Fibroblast of lung (primary cell): Measurements from ENCODE around the gene COL1A1. TPM values are rescaled to one million over a fixed set of nuclear protein-coding genes. Genes with fewer than 3 reads are reported as not detected.

Source experiments
- DNase-seq, 2 donors: peaks; one replicate each; pipeline versions ENCODE4 v3.0.0 to v3.0.0-alpha.2; 2010; ENCODE audit warnings: low read depth in 2 of 2
- H2AFZ ChIP-seq: 2 replicates; pipeline ENCODE4 v1.5.1; 2012; ENCODE audit warnings: low read length, control low read depth, inconsistent platforms
- H3K27ac ChIP-seq: 2 replicates; pipeline ENCODE4 v1.5.1; 2011; ENCODE audit warnings: low read length, control low read depth; ENCODE audit not compliant: insufficient read depth
- H3K27me3 ChIP-seq: 2 replicates; pipeline ENCODE4 v1.5.1; 2011; ENCODE audit warnings: mild to moderate bottlenecking, low read length; ENCODE audit not compliant: control insufficient read depth, insufficient read depth
- H3K36me3 ChIP-seq: 2 replicates; pipeline ENCODE4 v1.5.1; 2011; ENCODE audit warnings: low read length; ENCODE audit not compliant: control insufficient read depth, insufficient read depth
- H3K4me1 ChIP-seq: 2 replicates; pipeline ENCODE4 v1.5.1; 2011; ENCODE audit warnings: low read length; ENCODE audit not compliant: control insufficient read depth, insufficient read depth; ENCODE audit errors: extremely low read depth
- H3K4me2 ChIP-seq: 2 replicates; pipeline ENCODE4 v1.5.1; 2011; ENCODE audit warnings: low read length, control low read depth; ENCODE audit not compliant: insufficient read depth; ENCODE audit errors: extremely low read depth
- H3K4me3 ChIP-seq, 4 experiments: fragments of 200-600 bp in 1 of 4; sonication (generic) in 1 of 4; replicated peaks in 1 of 4; 2 replicates each; pipeline ENCODE4 v1.5.1; 2011 to 2016; ENCODE audit warnings: low read length in 4 of 4, low read depth in 3 of 4, mild to moderate bottlenecking in 3 of 4, control low read depth in 2 of 4, inconsistent platforms in 1 of 4, mixed read lengths in 1 of 4; ENCODE audit not compliant: insufficient read depth in 1 of 4; ENCODE audit errors: control extremely low read depth in 1 of 4
- H3K79me2 ChIP-seq: 2 replicates; pipeline ENCODE4 v1.5.1; 2012; ENCODE audit warnings: mild to moderate bottlenecking, low read length, inconsistent platforms; ENCODE audit not compliant: control insufficient read depth, insufficient read depth
- H3K9ac ChIP-seq: 2 replicates; pipeline ENCODE4 v1.5.1; 2011; ENCODE audit warnings: mild to moderate bottlenecking, low read length, control low read depth; ENCODE audit not compliant: insufficient read depth
- H3K9me3 ChIP-seq: 2 replicates; pipeline ENCODE4 v1.5.1; 2012; ENCODE audit warnings: low read depth, low read length; ENCODE audit not compliant: control insufficient read depth, insufficient read depth
- H4K20me1 ChIP-seq: 2 replicates; pipeline ENCODE4 v1.5.1; 2011; ENCODE audit warnings: low read length; ENCODE audit not compliant: control insufficient read depth, insufficient read depth; ENCODE audit errors: extremely low read depth
- EZH2 ChIP-seq: IDR thresholded peaks from 2 replicates; pipeline ENCODE4 v1.5.1; 2012; ENCODE audit warnings: low read length, control low read depth, mild to moderate bottlenecking; ENCODE audit errors: missing control alignments
- polyA plus RNA-seq, 2 donors: library from polyadenylated mRNA; depleted of rRNA in 1 of 2; stranded (reverse) in 1 of 2; unstranded in 1 of 2; fragments of >200 nt; gene quantifications; 2 replicates each; pipeline ENCODE4 v1.2.1, GENCODE V29; 2011 to 2012; ENCODE audit warnings: missing spikeins in 1 of 2
- total RNA-seq: library from RNA; depleted of rRNA; stranded (reverse); fragments of >200 nt; gene quantifications from 2 replicates; pipeline ENCODE4 v1.2.1, GENCODE V29; 2014
- TF ChIP-seq, protein P1 (sequence below), 2 donors: IDR thresholded peaks in 1 of 2; conservative IDR thresholded peaks in 1 of 2; 1 replicate in 1 of 2; 2 replicates in 1 of 2; pipeline ENCODE4 v1.5.1; 2011 to 2012; ENCODE audit warnings: low read length in 2 of 2, control low read depth in 1 of 2, inconsistent platforms in 1 of 2, low read depth in 1 of 2, mild to moderate bottlenecking in 1 of 2

Gene COL1A1
- total and polyA plus RNA-seq, 2 donors (not counting 1 experiment from before 2014, with no cell fraction given), result 541 to 584 TPM

DNA sequence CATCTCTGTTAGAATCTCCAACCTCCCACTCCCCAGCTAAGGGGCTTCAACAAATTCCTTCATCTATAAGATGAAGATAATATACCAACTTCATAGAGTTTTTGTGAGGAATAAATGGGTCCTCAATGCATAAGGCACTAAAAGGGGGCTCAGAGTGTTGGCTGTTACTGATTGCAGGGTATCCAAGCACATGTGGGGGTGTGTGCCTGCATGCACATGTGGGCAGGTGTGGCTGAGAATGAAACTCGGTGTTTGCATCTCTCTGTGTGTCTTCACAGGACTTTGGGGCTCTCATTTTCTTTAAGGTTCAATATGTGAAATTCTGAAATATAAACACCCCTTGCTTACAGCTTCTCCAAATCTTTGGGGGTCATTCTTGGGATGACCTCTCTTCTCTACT, 46.8 kb downstream of the COL1A1 start:
- Histone ChIP-seq H3K4me3 (no peak overlapping the region), H3K4me1 (peaks cover 12% of the 10 kb centered on the region), H3K9me3 (no peaks in the 10 kb centered on the region), H3K4me2 (no peak overlapping the region), H3K79me2 (peaks cover 11% of the 10 kb centered on the region), H4K20me1 (no peaks in the 10 kb centered on the region), H3K9ac (no peak overlapping the region), H3K36me3 (no peaks in the 10 kb centered on the region), H3K27ac (no peak overlapping the region), H3K27me3 (no peaks in the 10 kb centered on the region), H2AFZ (no peak overlapping the region)
- TF ChIP-seq EZH2, result no peak
- TF ChIP-seq, protein P1, sequence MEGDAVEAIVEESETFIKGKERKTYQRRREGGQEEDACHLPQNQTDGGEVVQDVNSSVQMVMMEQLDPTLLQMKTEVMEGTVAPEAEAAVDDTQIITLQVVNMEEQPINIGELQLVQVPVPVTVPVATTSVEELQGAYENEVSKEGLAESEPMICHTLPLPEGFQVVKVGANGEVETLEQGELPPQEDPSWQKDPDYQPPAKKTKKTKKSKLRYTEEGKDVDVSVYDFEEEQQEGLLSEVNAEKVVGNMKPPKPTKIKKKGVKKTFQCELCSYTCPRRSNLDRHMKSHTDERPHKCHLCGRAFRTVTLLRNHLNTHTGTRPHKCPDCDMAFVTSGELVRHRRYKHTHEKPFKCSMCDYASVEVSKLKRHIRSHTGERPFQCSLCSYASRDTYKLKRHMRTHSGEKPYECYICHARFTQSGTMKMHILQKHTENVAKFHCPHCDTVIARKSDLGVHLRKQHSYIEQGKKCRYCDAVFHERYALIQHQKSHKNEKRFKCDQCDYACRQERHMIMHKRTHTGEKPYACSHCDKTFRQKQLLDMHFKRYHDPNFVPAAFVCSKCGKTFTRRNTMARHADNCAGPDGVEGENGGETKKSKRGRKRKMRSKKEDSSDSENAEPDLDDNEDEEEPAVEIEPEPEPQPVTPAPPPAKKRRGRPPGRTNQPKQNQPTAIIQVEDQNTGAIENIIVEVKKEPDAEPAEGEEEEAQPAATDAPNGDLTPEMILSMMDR (conservative IDR thresholded peaks at IDR 0.05 in 1 of 2, IDR thresholded peaks at IDR 0.05 in 1 of 2; ENCODE audit: low read depth in 1 of 2, low read length in 2 of 2), result no peak
- no peak for DNase-seq

DNA sequence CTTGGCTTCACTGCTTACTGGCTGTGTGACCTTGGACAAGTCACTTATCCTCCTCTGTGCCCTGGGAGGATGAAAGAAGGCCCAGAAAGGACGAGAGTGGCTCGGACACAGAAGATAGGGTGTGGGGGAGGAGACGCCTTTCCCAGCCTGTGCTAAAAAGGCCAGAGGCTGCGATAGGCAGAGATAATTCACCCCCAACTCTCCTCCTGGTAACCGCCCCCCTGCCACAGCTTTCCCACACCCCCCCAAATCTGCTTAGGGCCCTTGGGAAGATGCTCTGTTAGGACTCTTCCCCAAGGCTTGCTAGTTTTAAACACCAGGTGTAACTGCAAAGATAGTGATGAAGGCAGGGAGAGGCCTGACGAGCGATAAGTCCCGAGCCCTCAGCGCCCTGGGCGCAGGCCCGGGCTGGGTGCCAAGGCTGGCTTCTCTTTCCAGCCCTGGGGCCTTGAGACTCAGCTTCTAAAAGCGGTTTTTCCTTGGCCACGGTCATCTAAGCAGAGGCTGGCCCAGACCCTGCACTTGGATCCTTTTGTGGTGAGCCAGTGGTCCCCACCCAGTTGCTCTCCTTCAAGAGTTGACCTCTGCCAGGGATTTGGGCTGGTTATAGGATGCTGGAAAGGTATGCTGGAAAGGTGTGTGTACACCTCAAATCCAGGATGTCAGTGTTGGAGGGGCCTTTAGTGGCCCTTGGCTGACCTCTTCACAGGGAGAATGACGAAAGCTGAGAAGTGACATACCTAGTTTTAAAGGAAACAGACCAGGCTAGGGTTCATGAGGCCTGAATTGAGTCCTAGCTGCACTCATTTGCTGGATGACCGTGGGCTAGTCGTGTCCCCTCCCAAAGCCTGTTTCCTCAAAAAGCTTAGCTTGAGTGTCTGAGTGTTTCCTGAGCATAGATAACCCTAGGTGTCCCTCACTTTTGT, 47.5 kb downstream of the COL1A1 start:
- H3K27me3 ChIP-seq, result no peaks in the 10 kb centered on the region
- H3K9ac ChIP-seq, result no peak overlapping the region
- DNase-seq, result no peak
- H3K27ac ChIP-seq, result no peak overlapping the region
- H3K36me3 ChIP-seq, result no peaks in the 10 kb centered on the region
- H3K9me3 ChIP-seq, result no peaks in the 10 kb centered on the region
- no peak overlapping the region for H3K4me3 ChIP-seq
- H3K79me2 ChIP-seq, result peaks cover 18% of the 10 kb centered on the region
- H4K20me1 ChIP-seq, result no peaks in the 10 kb centered on the region
- H3K4me2 ChIP-seq, result no peak overlapping the region
- TF ChIP-seq, protein P1 (conservative IDR thresholded peaks at IDR 0.05 in 1 of 2, IDR thresholded peaks at IDR 0.05 in 1 of 2; ENCODE audit: low read depth in 1 of 2, low read length in 2 of 2), result no peak
- TF ChIP-seq EZH2, result no peak
- H3K4me1 ChIP-seq, result peaks cover 12% of the 10 kb centered on the region
- H2AFZ ChIP-seq, result no peak overlapping the region

DNA sequence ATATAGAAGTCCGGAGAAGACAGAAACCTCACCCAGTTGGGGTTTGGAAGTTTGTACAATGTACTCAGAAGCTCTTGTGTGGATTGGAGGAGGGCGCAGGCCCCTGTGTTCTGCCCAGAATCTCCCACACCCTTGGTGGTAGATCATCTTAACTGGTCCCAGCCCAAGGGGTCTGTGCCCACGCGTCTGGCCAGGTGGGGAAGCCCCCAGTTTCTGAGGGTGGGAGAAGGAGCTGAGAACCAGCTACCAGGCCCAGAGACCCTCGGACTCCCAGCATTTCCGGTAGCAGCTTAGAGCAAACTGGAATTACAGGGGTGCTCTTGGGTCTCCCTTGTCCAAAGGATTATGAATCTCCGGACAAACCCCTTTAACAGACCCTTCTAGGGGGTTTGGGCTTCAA, 48.7 kb downstream of the COL1A1 start:
- H3K79me2 ChIP-seq, result peaks cover 29% of the 10 kb centered on the region
- TF ChIP-seq, protein P1 (conservative IDR thresholded peaks at IDR 0.05 in 1 of 2, IDR thresholded peaks at IDR 0.05 in 1 of 2; ENCODE audit: low read depth in 1 of 2, low read length in 2 of 2), result no peak
- no peak for TF ChIP-seq EZH2
- DNase-seq, result no peak
- H3K4me2 ChIP-seq, result no peak overlapping the region
- no peak overlapping the region for H3K27ac ChIP-seq
- H3K27me3 ChIP-seq, result no peaks in the 10 kb centered on the region
- peak overlapping the region in 2 of 4 experiments; percentile 84 to 85 for H3K4me3 ChIP-seq
- H4K20me1 ChIP-seq, result no peaks in the 10 kb centered on the region
- H3K9ac ChIP-seq, result no peak overlapping the region
- H3K36me3 ChIP-seq, result no peaks in the 10 kb centered on the region
- no peak overlapping the region for H2AFZ ChIP-seq
- no peaks in the 10 kb centered on the region for H3K9me3 ChIP-seq
- peaks cover 12% of the 10 kb centered on the region for H3K4me1 ChIP-seq
